Fibroblast of pulmonary artery (primary cell): ENCODE data around the gene SRD5A1.

Experiments used
- DNase-seq: peaks from one replicate; pipeline ENCODE4 v3.0.0-alpha.2; 2010; ENCODE audit warnings: low read depth
- H3K4me3 ChIP-seq: replicated peaks from 2 replicates; pipeline ENCODE4 v1.5.1; 2011; ENCODE audit warnings: low read depth, mild to moderate bottlenecking, control low read depth, low read length, moderate library complexity
- CTCF ChIP-seq: IDR thresholded peaks from 2 replicates; pipeline ENCODE4 v1.5.1; 2011; ENCODE audit warnings: mild to moderate bottlenecking, control low read depth, low read length, inconsistent platforms; ENCODE audit errors: missing control alignments

Gene SRD5A1

GRCh38 chr5:6603643-6604042 is 29.6 kb upstream of the SRD5A1 start:
- no peak overlapping the region for H3K4me3 ChIP-seq
- no peak for TF ChIP-seq CTCF
- DNase-seq = no peak

- no peak overlapping the region for H3K4me3 ChIP-seq
- DNase-seq = no peak
- no peak for TF ChIP-seq CTCF
These were observed 28.9 kb upstream of the SRD5A1 start for GRCh38 chr5:6604341-6604740.

GRCh38 chr5:6604946-6605345 is 28.3 kb upstream of the SRD5A1 start:
- H3K4me3 ChIP-seq = no peak overlapping the region
- no peak for DNase-seq
- no peak for TF ChIP-seq CTCF

GRCh38 chr5:6606884-6607558 is 26.2 kb upstream of the SRD5A1 start:
- TF ChIP-seq CTCF = no peak
- no peak overlapping the region for H3K4me3 ChIP-seq
- DNase-seq = no peak

GRCh38 chr5:6607559-6607936 is 25.7 kb upstream of the SRD5A1 start:
- DNase-seq = no peak
- no peak for TF ChIP-seq CTCF
- H3K4me3 ChIP-seq = no peak overlapping the region

GRCh38 chr5:6608016-6608415 is 25.2 kb upstream of the SRD5A1 start:
- DNase-seq = no peak
- TF ChIP-seq CTCF = no peak
- H3K4me3 ChIP-seq = no peak overlapping the region
